ENCODE data around the gene ELMOD3.

ELMOD3 gene

GRCh38 chr2:85395912-85396475 is 41.4 kb downstream of the ELMOD3 start:
- no peak for TF ChIP-seq CTCF (conservative IDR thresholded peaks at IDR 0.05; ENCODE audit: low read depth)
- ChIA-PET CTCF (no interaction called here), POLR2A (ENCODE audit: low non-redundant PET) (no interaction called here)
- no peak overlapping the region; the same call in 1 of the 2 replicates for H3K27ac ChIP-seq
- DNase-seq (ENCODE audit: low spot score), result no peak

GRCh38 chr2:85396531-85397470 is 42.2 kb downstream of the ELMOD3 start:
- POLR2A ChIA-PET (ENCODE audit: low non-redundant PET), result no interaction called here
- H3K27ac ChIP-seq, result peak overlapping the region; percentile 31
- CTCF ChIA-PET, result no interaction called here
- DNase-seq (ENCODE audit: low spot score), result no peak
- no peak for TF ChIP-seq CTCF (conservative IDR thresholded peaks at IDR 0.05; ENCODE audit: low read depth)

- peak overlapping the region; percentile 31 for H3K27ac ChIP-seq
- DNase-seq (ENCODE audit: low spot score), result no peak
- ChIA-PET CTCF (no interaction called here), POLR2A (ENCODE audit: low non-redundant PET) (no interaction called here)
- no peak for TF ChIP-seq CTCF (conservative IDR thresholded peaks at IDR 0.05; ENCODE audit: low read depth)
These were observed 43.4 kb downstream of the ELMOD3 start for GRCh38 chr2:85397925-85398331.

GRCh38 chr2:85398426-85399182 is 44.0 kb downstream of the ELMOD3 start:
- POLR2A ChIA-PET (ENCODE audit: low non-redundant PET), result no interaction called here

GRCh38 chr2:85399183-85399455 is 44.5 kb downstream of the ELMOD3 start:
- no peak for TF ChIP-seq CTCF (conservative IDR thresholded peaks at IDR 0.05; ENCODE audit: low read depth)
- H3K27ac ChIP-seq, result peak overlapping the region; percentile 31
- CTCF ChIA-PET, result no interaction called here
- POLR2A ChIA-PET (ENCODE audit: low non-redundant PET), result no interaction called here
- no peak for DNase-seq (ENCODE audit: low spot score)

More at GRCh38 chr2:85398426-85399182, 44.0 kb downstream of the ELMOD3 start:
- TF ChIP-seq CTCF (conservative IDR thresholded peaks at IDR 0.05; ENCODE audit: low read depth), result no peak
- H3K27ac ChIP-seq, result peak overlapping the region; percentile 31
- DNase-seq (ENCODE audit: low spot score), result no peak
- CTCF ChIA-PET, result no interaction called here

GRCh38 chr2:85400023-85400422 is 45.5 kb downstream of the ELMOD3 start:
- no peak for TF ChIP-seq CTCF (conservative IDR thresholded peaks at IDR 0.05; ENCODE audit: low read depth)
- DNase-seq (ENCODE audit: low spot score), result no peak
- ChIA-PET POLR2A (ENCODE audit: low non-redundant PET) (no interaction called here), CTCF (interaction anchor here (0.6 kb wide), 1 partner anchor 369 kb away, joined by 5 read pairs; no protein-coding TSS in a partner anchor)
- H3K27ac ChIP-seq, result no peak overlapping the region

Data from RWPE1 (cell line).